Activated CD4-positive, CD25-positive, alpha-beta regulatory T cell (primary cell): ENCODE data around the gene TMEM238.
"Not testable (repeated sequence)": the region's sequence is repeated elsewhere in the genome, so short reads cannot be mapped to it uniquely, and the experiment has no call there.

ENCODE experiments used
- DNase-seq, 4 experiments: peaks; one replicate each; lab custom pipeline; 2025; lab: John Stamatoyannopoulos, UW

TMEM238 gene

GRCh38 chr19:55339889-55340783 lies 44.0 kb downstream of the TMEM238 start:
- DNase-seq, result peak in 1 of 4 experiments; percentile 24

- peak; percentile 100 for DNase-seq
These were observed 44.8 kb downstream of the TMEM238 start, which contains the start of gene KMT5C for GRCh38 chr19:55339105-55339888. Gene KMT5C, plus strand, starts transcription at chr19:55339876. Its CDS starts 2,061 bp downstream, at chr19:55341937.

- DNase-seq, result no peak
These were observed 48.0 kb downstream of the TMEM238 start for GRCh38 chr19:55336101-55336500.

- DNase-seq, result no peak
These were observed 50.2 kb downstream of the TMEM238 start for GRCh38 chr19:55333870-55334269.

GRCh38 chr19:55329791-55330190 lies 54.3 kb downstream of the TMEM238 start:
- not testable (repeated sequence) for DNase-seq
